Measurements from ENCODE around the gene DCDC1. TPM values are rescaled to one million over a fixed set of nuclear protein-coding genes. Genes with fewer than 3 reads are reported as not detected.

DCDC1 gene
- total RNA-seq, 2 donors from 2014 or later = 0.33 to 1.8 TPM

DNA sequence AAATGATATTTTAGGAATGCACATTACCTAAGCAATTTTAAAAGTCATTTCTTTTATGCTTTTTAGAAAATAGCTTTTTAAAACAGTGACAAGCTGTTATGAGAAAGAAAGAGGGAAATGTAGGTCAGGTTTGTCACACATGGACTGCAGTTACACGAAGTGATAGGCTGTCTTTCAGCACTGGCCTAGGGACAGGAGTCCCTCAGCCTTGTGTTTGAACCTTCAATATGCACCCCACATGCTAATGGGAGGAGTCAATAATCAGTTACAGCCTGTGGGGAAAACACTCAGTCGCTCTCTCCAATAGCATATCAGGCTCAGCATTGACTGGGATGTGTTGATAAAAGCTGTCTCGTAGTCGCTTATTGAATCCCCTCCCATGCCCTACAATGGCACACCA lies 45.9 kb upstream of the DCDC1 start:
- TF ChIP-seq, protein P1, sequence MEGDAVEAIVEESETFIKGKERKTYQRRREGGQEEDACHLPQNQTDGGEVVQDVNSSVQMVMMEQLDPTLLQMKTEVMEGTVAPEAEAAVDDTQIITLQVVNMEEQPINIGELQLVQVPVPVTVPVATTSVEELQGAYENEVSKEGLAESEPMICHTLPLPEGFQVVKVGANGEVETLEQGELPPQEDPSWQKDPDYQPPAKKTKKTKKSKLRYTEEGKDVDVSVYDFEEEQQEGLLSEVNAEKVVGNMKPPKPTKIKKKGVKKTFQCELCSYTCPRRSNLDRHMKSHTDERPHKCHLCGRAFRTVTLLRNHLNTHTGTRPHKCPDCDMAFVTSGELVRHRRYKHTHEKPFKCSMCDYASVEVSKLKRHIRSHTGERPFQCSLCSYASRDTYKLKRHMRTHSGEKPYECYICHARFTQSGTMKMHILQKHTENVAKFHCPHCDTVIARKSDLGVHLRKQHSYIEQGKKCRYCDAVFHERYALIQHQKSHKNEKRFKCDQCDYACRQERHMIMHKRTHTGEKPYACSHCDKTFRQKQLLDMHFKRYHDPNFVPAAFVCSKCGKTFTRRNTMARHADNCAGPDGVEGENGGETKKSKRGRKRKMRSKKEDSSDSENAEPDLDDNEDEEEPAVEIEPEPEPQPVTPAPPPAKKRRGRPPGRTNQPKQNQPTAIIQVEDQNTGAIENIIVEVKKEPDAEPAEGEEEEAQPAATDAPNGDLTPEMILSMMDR (IDR thresholded peaks at IDR 0.05) = no peak
- no peak for TF ChIP-seq POLR2A (IDR thresholded peaks at IDR 0.05)
- intact Hi-C loops (cut with DNase I) = no loop called here
- no peak for DNase-seq
- Histone ChIP-seq H3K4me1 (no peaks in the 10 kb centered on the region), H3K27ac (no peak overlapping the region), H3K36me3 (replicated peaks in 1 of 2; ENCODE audit: insufficient read depth in 1 of 2, low read depth in 2 of 2) (no peaks in the 10 kb centered on the region), H3K27me3 (peaks cover 0 to 2% of the 10 kb centered on the region in 2 donors), H3K4me3 (no peak overlapping the region), H3K9me3 (no peaks in the 10 kb centered on the region)
- WGBS, 2 donors = 69 to 89% methylated on average over 4 of the region's 4 CpGs
- ATAC-seq = no peak

GRCh38 chr11:31414338-31414737 lies 44.8 kb upstream of the DCDC1 start:
- Histone ChIP-seq H3K36me3 (replicated peaks in 1 of 2; ENCODE audit: insufficient read depth in 1 of 2, low read depth in 2 of 2) (no peaks in the 10 kb centered on the region), H3K27ac (no peak overlapping the region), H3K27me3 (peaks cover 0 to 2% of the 10 kb centered on the region in 2 donors), H3K9me3 (no peaks in the 10 kb centered on the region), H3K4me1 (no peaks in the 10 kb centered on the region), H3K4me3 (no peak overlapping the region)
- WGBS, 2 donors = 75 to 80% methylated on average over 3 of the region's 3 CpGs
- intact Hi-C loops (cut with DNase I) = no loop called here
- ATAC-seq (no peak), DNase-seq (no peak)
- TF ChIP-seq, protein P1 (IDR thresholded peaks at IDR 0.05) = no peak
- no peak for TF ChIP-seq POLR2A (IDR thresholded peaks at IDR 0.05)

- Histone ChIP-seq H3K4me1 (no peaks in the 10 kb centered on the region), H3K9me3 (no peaks in the 10 kb centered on the region), H3K36me3 (replicated peaks in 1 of 2; ENCODE audit: insufficient read depth in 1 of 2, low read depth in 2 of 2) (no peaks in the 10 kb centered on the region), H3K27ac (no peak overlapping the region), H3K27me3 (peaks cover 0 to 2% of the 10 kb centered on the region in 2 donors), H3K4me3 (no peak overlapping the region)
- ATAC-seq (no peak), DNase-seq (no peak)
- TF ChIP-seq, protein P1 (IDR thresholded peaks at IDR 0.05) = no peak
- no peak for TF ChIP-seq POLR2A (IDR thresholded peaks at IDR 0.05)
- WGBS, 2 donors = 97 to 99% methylated on average over 2 of the region's 2 CpGs
- intact Hi-C loops (cut with DNase I) = no loop called here
These were observed 43.4 kb upstream of the DCDC1 start for GRCh38 chr11:31412946-31413345.

- no peak for DNase-seq
These were observed 38.7 kb upstream of the DCDC1 start for GRCh38 chr11:31408201-31408600.

DNA sequence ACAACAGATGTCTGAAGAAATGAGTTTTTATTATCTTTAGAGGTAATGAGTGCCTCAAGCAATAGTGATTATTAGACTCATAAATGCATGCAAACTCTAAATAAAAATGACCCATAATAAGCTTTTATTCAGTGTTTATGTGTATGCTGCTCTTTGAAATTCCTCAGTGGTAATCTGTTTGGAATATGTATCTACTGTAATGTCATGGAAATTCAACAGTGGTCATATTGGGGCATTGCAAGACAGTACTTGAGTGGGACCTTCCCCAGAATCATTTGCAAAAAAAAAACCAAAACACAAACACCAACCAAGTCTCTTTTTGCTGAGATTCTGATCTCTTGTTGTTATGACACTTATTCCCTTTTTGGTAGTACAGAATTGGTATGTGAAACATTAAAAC lies 35.1 kb upstream of the DCDC1 start:
- H3K27ac ChIP-seq = no peak overlapping the region
- no peak for ATAC-seq
- DNase-seq = no peak
- H3K4me3 ChIP-seq = no peak overlapping the region
- H3K27me3 ChIP-seq = no peaks in the 10 kb centered on the region
- no peak for TF ChIP-seq POLR2A (IDR thresholded peaks at IDR 0.05)
- TF ChIP-seq, protein P1 (IDR thresholded peaks at IDR 0.05) = no peak
- H3K4me1 ChIP-seq = no peaks in the 10 kb centered on the region
- intact Hi-C loops (cut with DNase I) = no loop called here
- H3K36me3 ChIP-seq (replicated peaks in 1 of 2; ENCODE audit: insufficient read depth in 1 of 2, low read depth in 2 of 2) = no peaks in the 10 kb centered on the region
- no peaks in the 10 kb centered on the region for H3K9me3 ChIP-seq

More at GRCh38 chr11:31408201-31408600, 38.7 kb upstream of the DCDC1 start:
- Histone ChIP-seq H3K9me3 (no peaks in the 10 kb centered on the region), H3K36me3 (replicated peaks in 1 of 2; ENCODE audit: insufficient read depth in 1 of 2, low read depth in 2 of 2) (no peaks in the 10 kb centered on the region), H3K4me3 (no peak overlapping the region), H3K4me1 (no peaks in the 10 kb centered on the region), H3K27ac (no peak overlapping the region), H3K27me3 (no peaks in the 10 kb centered on the region)
- intact Hi-C loops (cut with DNase I) = no loop called here
- WGBS, 2 donors = 92 to 98% methylated on average over 2 of the region's 2 CpGs
- ATAC-seq = no peak
- TF ChIP-seq POLR2A (IDR thresholded peaks at IDR 0.05) = no peak
- TF ChIP-seq, protein P1 (IDR thresholded peaks at IDR 0.05) = no peak
